T-cell (primary cell): Measurements from ENCODE around the gene KCNK2. TPM values are rescaled to one million over a fixed set of nuclear protein-coding genes. Genes with fewer than 3 reads are reported as not detected.

Source experiments
- ATAC-seq, 4 experiments: fragments of 200-7000 bp in 3 of 4; fragments of 150-1000 bp in 1 of 4; cut with Tn5 transposase; replicated peaks in 1 of 4; 1 replicate in 3 of 4; 2 replicates in 1 of 4; pipeline ENCODE4 v1.10.0; 2021; ENCODE audit warnings: moderate library complexity in 3 of 4, mild to moderate bottlenecking in 2 of 4, moderate number of reproducible peaks in 1 of 4
- CTCF ChIA-PET, 2 donors: fragments of 300-600 bp; sonication (Branson Sonifier 250); formaldehyde crosslinking; loops; one replicate each; lab custom pipeline; 2022; ENCODE audit warnings: antibody characterized with exemption in 2 of 2; lab: Charles Lee
- POLR2A ChIA-PET, 2 donors: fragments of 300-600 bp; sonication (Branson Sonifier 250); formaldehyde crosslinking; loops; one replicate each; lab custom pipeline; 2022; ENCODE audit warnings: antibody characterized with exemption in 2 of 2; lab: Charles Lee
- DNase-seq, 35 experiments: peaks; one replicate each; pipeline versions ENCODE4 v3.0.0 to v3.0.0-alpha.2; 2013 to 2023
- H3K27ac ChIP-seq: one replicate; pipeline ENCODE4 v1.5.1; 2013; ENCODE audit warnings: low read length
- H3K27me3 ChIP-seq, 2 experiments: replicated peaks in 1 of 2; 1 replicate in 1 of 2; 2 replicates in 1 of 2; pipeline versions ENCODE4 v1.6.1 to v1.7.0; 2013; ENCODE audit warnings: low read length in 1 of 2, mixed read lengths in 1 of 2; ENCODE audit not compliant: control insufficient read depth in 2 of 2, insufficient read depth in 2 of 2; ENCODE audit errors: extremely low read depth in 1 of 2
- H3K36me3 ChIP-seq, 2 donors: 1 replicate in 1 of 2; 2 replicates in 1 of 2; pipeline versions ENCODE4 v1.6.1 to v1.7.0; 2013; ENCODE audit warnings: low read length in 1 of 2; ENCODE audit not compliant: control insufficient read depth in 2 of 2, insufficient read depth in 1 of 2; ENCODE audit errors: extremely low read depth in 1 of 2
- H3K4me1 ChIP-seq, 2 experiments: 1 replicate in 1 of 2; 2 replicates in 1 of 2; pipeline versions ENCODE4 v1.6.1 to v1.7.0; 2013; ENCODE audit warnings: low read length in 2 of 2, mixed read lengths in 1 of 2; ENCODE audit not compliant: insufficient read depth in 2 of 2, control insufficient read depth in 1 of 2; ENCODE audit errors: extremely low read depth in 1 of 2
- H3K4me3 ChIP-seq, 2 donors: 1 replicate in 1 of 2; 2 replicates in 1 of 2; pipeline versions ENCODE4 v1.5.1 to v1.7.0; 2013; ENCODE audit warnings: mild to moderate bottlenecking in 2 of 2, low read length in 1 of 2, moderate library complexity in 1 of 2; ENCODE audit not compliant: control insufficient read depth in 1 of 2; ENCODE audit errors: extremely low read depth in 1 of 2
- H3K9me3 ChIP-seq: 2 replicates; pipeline ENCODE4 v1.7.0; 2013
- H3K27ac Mint-ChIP-seq, 2 donors: one replicate each; pipeline ENCODE4 v1.8.0; 2020 to 2021; ENCODE audit warnings: mild to moderate bottlenecking in 2 of 2, mixed read lengths in 2 of 2
- H3K27me3 Mint-ChIP-seq, 2 donors: one replicate each; pipeline ENCODE4 v1.8.0; 2021 to 2022; ENCODE audit warnings: mixed read lengths in 2 of 2
- H3K36me3 Mint-ChIP-seq: one replicate; pipeline ENCODE4 v1.8.0; 2021; ENCODE audit warnings: mixed read lengths
- H3K4me1 Mint-ChIP-seq, 3 donors: one replicate each; pipeline ENCODE4 v1.8.0; 2020 to 2022; ENCODE audit warnings: mixed read lengths in 3 of 3, mild to moderate bottlenecking in 1 of 3
- H3K4me3 Mint-ChIP-seq, 3 donors: one replicate each; pipeline ENCODE4 v1.8.0; 2020 to 2022; ENCODE audit warnings: mild to moderate bottlenecking in 3 of 3, mixed read lengths in 3 of 3, moderate library complexity in 3 of 3
- H3K9me3 Mint-ChIP-seq, 3 donors: one replicate each; pipeline ENCODE4 v1.8.0; 2020 to 2022; ENCODE audit warnings: mixed read lengths in 3 of 3
- WGBS: methylation state at CpG from one replicate; pipeline ENCODE4 v1.1.5; 2013; ENCODE audit warnings: missing lambda C conversion rate; ENCODE audit not compliant: insufficient coverage; 5-methylcytosine and 5-hydroxymethylcytosine counted together
- total RNA-seq, 35 experiments: library from RNA in 6 of 35; stranded (reverse) in 6 of 35; fragments of 120-200 nt in 1 of 35; gene quantifications; one replicate each; pipeline versions ENCODE4 v1.2.1 to v1.2.4 and lab custom pipeline; 2013 to 2026

KCNK2 gene
- total RNA-seq, 5 donors from 2014 or later (not counting 1 experiment from before 2014, with no cell fraction given), result not detected

GRCh38 chr1:215277532-215277931 is 195.0 kb downstream of the KCNK2 start:
- no peaks in the 10 kb centered on the region for H3K36me3 Mint-ChIP-seq
- H3K9me3 Mint-ChIP-seq, result peaks cover 0 to 11% (median 3%) of the 10 kb centered on the region in 3 donors
- no peaks in the 10 kb centered on the region for H3K27me3 ChIP-seq
- CTCF ChIA-PET, result no interaction called here
- H3K27ac ChIP-seq, result no peak overlapping the region
- H3K9me3 ChIP-seq, result no peaks in the 10 kb centered on the region
- WGBS, result no CpG with 5 or more reads among the region's 2 CpGs
- H3K4me1 ChIP-seq, result no peaks in the 10 kb centered on the region
- no peak overlapping the region for H3K27ac Mint-ChIP-seq
- ATAC-seq (no peak), DNase-seq (no peak)
- no peaks in the 10 kb centered on the region for H3K36me3 ChIP-seq
- POLR2A ChIA-PET, result no interaction called here
- no peak overlapping the region for H3K4me3 ChIP-seq
- H3K27me3 Mint-ChIP-seq, result no peaks in the 10 kb centered on the region
- no peaks in the 10 kb centered on the region for H3K4me1 Mint-ChIP-seq
- no peak overlapping the region for H3K4me3 Mint-ChIP-seq

DNA sequence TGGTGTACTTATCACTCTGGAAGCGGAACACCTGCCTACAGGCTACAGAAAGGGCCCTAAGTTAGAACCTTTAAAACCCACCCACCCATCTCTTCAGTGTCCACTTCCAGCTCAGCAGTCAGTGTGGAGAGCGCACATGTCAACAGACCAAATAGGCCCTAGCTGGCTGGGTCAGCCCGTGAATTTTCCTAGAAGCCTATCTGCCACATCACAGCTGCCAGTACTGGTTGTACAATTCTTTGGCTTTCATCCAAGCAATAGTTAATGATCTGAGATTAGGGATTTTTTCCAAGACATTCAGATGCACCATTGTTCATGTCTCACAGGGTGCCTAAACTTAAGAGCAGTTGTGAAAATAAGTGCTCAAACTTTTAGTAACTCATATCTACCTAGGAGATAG is 197.1 kb downstream of the KCNK2 start:
- CTCF ChIA-PET, result no interaction called here

DNA sequence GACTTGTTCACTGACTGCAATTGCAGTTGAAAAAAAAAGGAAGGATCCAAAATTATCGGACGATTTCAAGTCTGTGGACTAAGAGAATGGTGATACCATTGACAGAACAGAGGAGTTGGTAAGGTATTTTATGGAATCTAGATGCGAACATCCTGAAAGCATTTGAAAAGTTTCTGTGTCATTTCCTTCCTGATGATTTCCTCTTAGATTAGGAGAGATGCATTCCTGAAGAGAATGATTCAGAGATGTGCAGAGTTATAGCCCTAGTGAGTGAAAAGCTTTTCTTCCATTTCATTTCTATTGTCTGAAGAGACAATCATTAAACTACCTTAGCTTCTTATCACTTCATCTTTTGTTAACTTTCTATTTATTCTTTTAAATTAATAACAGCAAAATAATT is 200.0 kb downstream of the KCNK2 start:
- Mint-ChIP-seq H3K27me3 (no peaks in the 10 kb centered on the region), H3K4me1 (no peaks in the 10 kb centered on the region), H3K9me3 (no peaks in the 10 kb centered on the region), H3K4me3 (no peak overlapping the region), H3K27ac (no peak overlapping the region), H3K36me3 (no peaks in the 10 kb centered on the region)
- H3K27ac ChIP-seq, result no peak overlapping the region
- ChIA-PET CTCF (no interaction called here), POLR2A (no interaction called here)
- H3K4me3 ChIP-seq, result no peak overlapping the region
- ATAC-seq (no peak), DNase-seq (no peak)
- no peaks in the 10 kb centered on the region for H3K36me3 ChIP-seq
- H3K4me1 ChIP-seq, result no peaks in the 10 kb centered on the region
- H3K9me3 ChIP-seq, result no peaks in the 10 kb centered on the region
- WGBS, result 86% methylated on average over 3 of the region's 3 CpGs
- no peaks in the 10 kb centered on the region for H3K27me3 ChIP-seq

More for the DNA sequence above, 197.1 kb downstream of the KCNK2 start:
- ATAC-seq, result no peak
- DNase-seq, result no peak
- Mint-ChIP-seq H3K4me1 (no peaks in the 10 kb centered on the region), H3K27ac (no peak overlapping the region), H3K4me3 (no peak overlapping the region), H3K27me3 (no peaks in the 10 kb centered on the region), H3K36me3 (no peaks in the 10 kb centered on the region), H3K9me3 (peaks cover 0 to 8% (median 0%) of the 10 kb centered on the region in 3 donors)
- Histone ChIP-seq H3K27ac (no peak overlapping the region), H3K36me3 (no peaks in the 10 kb centered on the region), H3K4me3 (no peak overlapping the region), H3K27me3 (no peaks in the 10 kb centered on the region), H3K9me3 (no peaks in the 10 kb centered on the region), H3K4me1 (no peaks in the 10 kb centered on the region)
- POLR2A ChIA-PET, result no interaction called here
- WGBS, result 100% methylated on average over 2 of the region's 3 CpGs

- no peaks in the 10 kb centered on the region for H3K27me3 Mint-ChIP-seq
- peaks cover 0 to 3% (median 0%) of the 10 kb centered on the region in 3 donors for H3K9me3 Mint-ChIP-seq
- no peak overlapping the region for H3K4me3 Mint-ChIP-seq
- H3K4me1 Mint-ChIP-seq, result no peaks in the 10 kb centered on the region
- ChIA-PET POLR2A (no interaction called here), CTCF (no interaction called here)
- H3K27ac Mint-ChIP-seq, result no peak overlapping the region
- Histone ChIP-seq H3K4me3 (no peak overlapping the region), H3K4me1 (no peaks in the 10 kb centered on the region), H3K9me3 (no peaks in the 10 kb centered on the region), H3K27me3 (no peaks in the 10 kb centered on the region), H3K27ac (no peak overlapping the region), H3K36me3 (no peaks in the 10 kb centered on the region)
- DNase-seq (no peak), ATAC-seq (no peak)
- no peaks in the 10 kb centered on the region for H3K36me3 Mint-ChIP-seq
- no CpG with 5 or more reads among the region's 3 CpGs for whole genome bisulfite sequencing
Measured at GRCh38 chr1:215285013-215285800, 202.7 kb downstream of the KCNK2 start.
